HepG2 (cell line): ENCODE results near the gene TJAP1. TPM values are rescaled to one million over a fixed set of nuclear protein-coding genes. Genes with fewer than 3 reads are reported as not detected.

Experiments
- CENPX ChIP-seq: sonication (generic); formaldehyde crosslinking; IDR thresholded peaks from 2 replicates; pipeline ENCODE4 v1.9.0; 2021; ENCODE audit warnings: mild to moderate bottlenecking, missing genetic modification reagents, moderate library complexity
- HOXA9 ChIP-seq: sonication (generic); formaldehyde crosslinking; IDR thresholded peaks from 2 replicates; pipeline ENCODE4 v1.8.1; 2022; ENCODE audit warnings: missing genetic modification reagents, mild to moderate bottlenecking, moderate library complexity, borderline replicate concordance
- KAT7 ChIP-seq: IDR thresholded peaks from 2 replicates; pipeline ENCODE4 v1.6.1; 2018; ENCODE audit warnings: borderline replicate concordance, missing compliant biosample characterization
- SP4 ChIP-seq: sonication (generic); formaldehyde crosslinking; IDR thresholded peaks from 2 replicates; pipeline ENCODE4 v1.8.1; 2023; ENCODE audit warnings: mild to moderate bottlenecking, missing genetic modification reagents
- SRY ChIP-seq: sonication (generic); formaldehyde crosslinking; IDR thresholded peaks from 2 replicates; pipeline ENCODE4 v1.8.0; 2022; ENCODE audit warnings: mild to moderate bottlenecking, missing genetic modification reagents
- SUZ12 ChIP-seq: fragments of 150-350 bp; IDR thresholded peaks from 2 replicates; pipeline ENCODE4 v1.6.1; 2014; ENCODE audit warnings: low read depth, low read length
- TSC22D2 ChIP-seq: sonication (generic); formaldehyde crosslinking; IDR thresholded peaks from 2 replicates; pipeline ENCODE4 v1.5.1; 2020; ENCODE audit warnings: missing genetic modification reagents, mild to moderate bottlenecking, borderline replicate concordance
- ZBTB21 ChIP-seq: sonication (generic); formaldehyde crosslinking; IDR thresholded peaks from 2 replicates; pipeline ENCODE4 v1.4.0; 2020; ENCODE audit warnings: missing genetic modification reagents
- ZBTB7B ChIP-seq: sonication (generic); formaldehyde crosslinking; IDR thresholded peaks from 2 replicates; pipeline ENCODE4 v1.4.0; 2020; ENCODE audit warnings: missing genetic modification reagents
- ZNF282 ChIP-seq: fragments of 450-650 bp; IDR thresholded peaks from 2 replicates; pipeline ENCODE4 v1.6.1; 2018; ENCODE audit not compliant: partially characterized antibody
- polyA plus RNA-seq, 8 experiments: library from polyadenylated mRNA; depleted of rRNA in 3 of 8; stranded (reverse) in 7 of 8; unstranded in 1 of 8; fragments of >200 nt; fragmentation: Illumina TruSeq in 4 of 8; extraction: Trizol in 4 of 8; gene quantifications; 2 replicates each; pipeline versions ENCODE4 v1.2.1 to v1.2.3, GENCODE V29; 2011 to 2016; ENCODE audit warnings: low read depth in 4 of 8, missing spikeins in 1 of 8, mixed read lengths in 1 of 8; ENCODE audit not compliant: insufficient read depth in 1 of 8
- total RNA-seq, 5 experiments: library from RNA; depleted of rRNA; stranded (reverse); fragments of >200 nt; fragmentation: Illumina TruSeq; extraction: Trizol; gene quantifications; 2 replicates each; pipeline ENCODE4 v1.2.3, GENCODE V29; 2016; ENCODE audit warnings: low read depth in 1 of 5
- TF ChIP-seq, protein P1 (sequence below): IDR thresholded peaks from 2 replicates; pipeline ENCODE4 v1.6.1; 2018; ENCODE audit warnings: missing genetic modification reagents
- TF ChIP-seq, protein P2 (sequence below): sonication (generic); formaldehyde crosslinking; IDR thresholded peaks from 2 replicates; pipeline ENCODE4 v1.5.0; 2020; ENCODE audit warnings: mild to moderate bottlenecking, missing genetic modification reagents, borderline replicate concordance
- TF ChIP-seq, protein P3 (sequence below): sonication (generic); formaldehyde crosslinking; IDR thresholded peaks from 2 replicates; pipeline ENCODE4 v1.4.0; 2020; ENCODE audit warnings: low read depth, mild to moderate bottlenecking, missing genetic modification reagents
- TF ChIP-seq, protein P4 (sequence below): sonication (generic); formaldehyde crosslinking; IDR thresholded peaks from 2 replicates; pipeline ENCODE4 v1.5.0; 2020; ENCODE audit warnings: mild to moderate bottlenecking, missing genetic modification reagents, borderline replicate concordance
- TF ChIP-seq, protein P5 (sequence below): sonication (generic); formaldehyde crosslinking; IDR thresholded peaks from 2 replicates; pipeline ENCODE4 v1.8.1; 2022; ENCODE audit warnings: mild to moderate bottlenecking, missing genetic modification reagents

TJAP1 gene
- total and polyA plus RNA-seq, 2 of the 13 experiments (the other 11 are each of a cell fraction or from before 2014, with no cell fraction given) = 15.7 to 41.6 TPM

DNA sequence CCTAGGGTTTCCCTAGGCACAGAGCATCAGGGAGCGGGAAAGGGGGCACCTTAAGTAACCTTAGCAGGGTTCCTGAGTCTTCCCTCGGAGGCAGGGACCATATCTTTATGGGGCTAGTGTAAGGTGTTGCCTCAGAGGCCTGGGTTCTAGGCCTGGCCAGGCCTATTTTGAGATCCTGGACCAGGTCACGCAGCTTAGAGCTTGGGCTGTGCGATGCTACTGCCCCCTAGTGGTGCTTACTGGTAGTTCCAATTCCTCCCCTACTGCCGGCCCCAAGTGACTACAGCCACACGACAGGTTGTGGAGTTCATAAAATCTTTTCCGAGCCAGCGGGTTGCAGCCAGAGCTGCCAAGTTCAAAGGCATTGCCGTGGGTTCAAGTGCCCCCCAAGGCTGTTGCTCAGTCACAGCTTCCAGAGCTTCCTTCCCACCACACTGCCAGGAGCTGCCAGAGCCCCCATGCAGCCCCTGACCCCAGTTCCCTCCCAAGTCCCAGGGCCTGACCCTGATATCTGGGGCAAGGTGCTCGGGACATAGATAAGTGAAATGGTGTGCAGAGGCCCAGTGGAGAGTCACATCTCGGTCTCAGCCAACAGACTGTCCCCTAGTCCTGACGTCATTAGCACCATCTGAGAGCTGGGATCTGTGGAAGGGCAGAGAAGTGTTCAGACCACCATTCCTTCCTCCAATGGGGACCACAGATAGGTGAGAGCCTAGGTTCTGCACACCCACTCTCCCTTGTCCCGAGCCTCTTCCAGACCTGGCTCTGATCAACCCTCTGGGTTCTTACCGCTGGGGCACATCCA lies 29.5 kb downstream of the TJAP1 start (continued):
- TF ChIP-seq, protein P1, sequence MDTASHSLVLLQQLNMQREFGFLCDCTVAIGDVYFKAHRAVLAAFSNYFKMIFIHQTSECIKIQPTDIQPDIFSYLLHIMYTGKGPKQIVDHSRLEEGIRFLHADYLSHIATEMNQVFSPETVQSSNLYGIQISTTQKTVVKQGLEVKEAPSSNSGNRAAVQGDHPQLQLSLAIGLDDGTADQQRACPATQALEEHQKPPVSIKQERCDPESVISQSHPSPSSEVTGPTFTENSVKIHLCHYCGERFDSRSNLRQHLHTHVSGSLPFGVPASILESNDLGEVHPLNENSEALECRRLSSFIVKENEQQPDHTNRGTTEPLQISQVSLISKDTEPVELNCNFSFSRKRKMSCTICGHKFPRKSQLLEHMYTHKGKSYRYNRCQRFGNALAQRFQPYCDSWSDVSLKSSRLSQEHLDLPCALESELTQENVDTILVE (CRISPR knock-in tag) = peak; percentile 28; the same call in 1 of the 2 replicates
- TF ChIP-seq ZBTB21 (CRISPR knock-in tag) (no peak), SRY (CRISPR knock-in tag) (0 out of 2 replicates have a peak, but pooled peaks have one; percentile 53), ZBTB7B (CRISPR knock-in tag) (peak; percentile 40; the same call in 1 of the 2 replicates), CENPX (no peak), SUZ12 (no peak), ZNF282 (no peak), SP4 (CRISPR knock-in tag) (no peak), HOXA9 (no peak), KAT7 (no peak), TSC22D2 (CRISPR knock-in tag) (peak; percentile 67; the same call in 1 of the 2 replicates)
- TF ChIP-seq, protein P2, sequence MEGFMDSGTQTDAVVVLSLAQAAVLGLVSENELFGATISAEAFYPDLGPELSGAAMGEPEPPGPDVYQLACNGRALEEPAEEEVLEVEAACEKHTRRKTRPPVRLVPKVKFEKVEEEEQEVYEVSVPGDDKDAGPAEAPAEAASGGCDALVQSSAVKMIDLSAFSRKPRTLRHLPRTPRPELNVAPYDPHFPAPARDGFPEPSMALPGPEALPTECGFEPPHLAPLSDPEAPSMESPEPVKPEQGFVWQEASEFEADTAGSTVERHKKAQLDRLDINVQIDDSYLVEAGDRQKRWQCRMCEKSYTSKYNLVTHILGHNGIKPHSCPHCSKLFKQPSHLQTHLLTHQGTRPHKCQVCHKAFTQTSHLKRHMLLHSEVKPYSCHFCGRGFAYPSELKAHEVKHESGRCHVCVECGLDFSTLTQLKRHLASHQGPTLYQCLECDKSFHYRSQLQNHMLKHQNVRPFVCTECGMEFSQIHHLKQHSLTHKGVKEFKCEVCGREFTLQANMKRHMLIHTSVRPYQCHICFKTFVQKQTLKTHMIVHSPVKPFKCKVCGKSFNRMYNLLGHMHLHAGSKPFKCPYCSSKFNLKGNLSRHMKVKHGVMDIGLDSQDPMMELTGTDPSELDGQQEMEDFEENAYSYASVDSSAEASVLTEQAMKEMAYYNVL = peak; percentile 68; the same call in 1 of the 2 replicates
- TF ChIP-seq, protein P3, sequence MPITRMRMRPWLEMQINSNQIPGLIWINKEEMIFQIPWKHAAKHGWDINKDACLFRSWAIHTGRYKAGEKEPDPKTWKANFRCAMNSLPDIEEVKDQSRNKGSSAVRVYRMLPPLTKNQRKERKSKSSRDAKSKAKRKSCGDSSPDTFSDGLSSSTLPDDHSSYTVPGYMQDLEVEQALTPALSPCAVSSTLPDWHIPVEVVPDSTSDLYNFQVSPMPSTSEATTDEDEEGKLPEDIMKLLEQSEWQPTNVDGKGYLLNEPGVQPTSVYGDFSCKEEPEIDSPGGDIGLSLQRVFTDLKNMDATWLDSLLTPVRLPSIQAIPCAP = no peak
- TF ChIP-seq, protein P4, sequence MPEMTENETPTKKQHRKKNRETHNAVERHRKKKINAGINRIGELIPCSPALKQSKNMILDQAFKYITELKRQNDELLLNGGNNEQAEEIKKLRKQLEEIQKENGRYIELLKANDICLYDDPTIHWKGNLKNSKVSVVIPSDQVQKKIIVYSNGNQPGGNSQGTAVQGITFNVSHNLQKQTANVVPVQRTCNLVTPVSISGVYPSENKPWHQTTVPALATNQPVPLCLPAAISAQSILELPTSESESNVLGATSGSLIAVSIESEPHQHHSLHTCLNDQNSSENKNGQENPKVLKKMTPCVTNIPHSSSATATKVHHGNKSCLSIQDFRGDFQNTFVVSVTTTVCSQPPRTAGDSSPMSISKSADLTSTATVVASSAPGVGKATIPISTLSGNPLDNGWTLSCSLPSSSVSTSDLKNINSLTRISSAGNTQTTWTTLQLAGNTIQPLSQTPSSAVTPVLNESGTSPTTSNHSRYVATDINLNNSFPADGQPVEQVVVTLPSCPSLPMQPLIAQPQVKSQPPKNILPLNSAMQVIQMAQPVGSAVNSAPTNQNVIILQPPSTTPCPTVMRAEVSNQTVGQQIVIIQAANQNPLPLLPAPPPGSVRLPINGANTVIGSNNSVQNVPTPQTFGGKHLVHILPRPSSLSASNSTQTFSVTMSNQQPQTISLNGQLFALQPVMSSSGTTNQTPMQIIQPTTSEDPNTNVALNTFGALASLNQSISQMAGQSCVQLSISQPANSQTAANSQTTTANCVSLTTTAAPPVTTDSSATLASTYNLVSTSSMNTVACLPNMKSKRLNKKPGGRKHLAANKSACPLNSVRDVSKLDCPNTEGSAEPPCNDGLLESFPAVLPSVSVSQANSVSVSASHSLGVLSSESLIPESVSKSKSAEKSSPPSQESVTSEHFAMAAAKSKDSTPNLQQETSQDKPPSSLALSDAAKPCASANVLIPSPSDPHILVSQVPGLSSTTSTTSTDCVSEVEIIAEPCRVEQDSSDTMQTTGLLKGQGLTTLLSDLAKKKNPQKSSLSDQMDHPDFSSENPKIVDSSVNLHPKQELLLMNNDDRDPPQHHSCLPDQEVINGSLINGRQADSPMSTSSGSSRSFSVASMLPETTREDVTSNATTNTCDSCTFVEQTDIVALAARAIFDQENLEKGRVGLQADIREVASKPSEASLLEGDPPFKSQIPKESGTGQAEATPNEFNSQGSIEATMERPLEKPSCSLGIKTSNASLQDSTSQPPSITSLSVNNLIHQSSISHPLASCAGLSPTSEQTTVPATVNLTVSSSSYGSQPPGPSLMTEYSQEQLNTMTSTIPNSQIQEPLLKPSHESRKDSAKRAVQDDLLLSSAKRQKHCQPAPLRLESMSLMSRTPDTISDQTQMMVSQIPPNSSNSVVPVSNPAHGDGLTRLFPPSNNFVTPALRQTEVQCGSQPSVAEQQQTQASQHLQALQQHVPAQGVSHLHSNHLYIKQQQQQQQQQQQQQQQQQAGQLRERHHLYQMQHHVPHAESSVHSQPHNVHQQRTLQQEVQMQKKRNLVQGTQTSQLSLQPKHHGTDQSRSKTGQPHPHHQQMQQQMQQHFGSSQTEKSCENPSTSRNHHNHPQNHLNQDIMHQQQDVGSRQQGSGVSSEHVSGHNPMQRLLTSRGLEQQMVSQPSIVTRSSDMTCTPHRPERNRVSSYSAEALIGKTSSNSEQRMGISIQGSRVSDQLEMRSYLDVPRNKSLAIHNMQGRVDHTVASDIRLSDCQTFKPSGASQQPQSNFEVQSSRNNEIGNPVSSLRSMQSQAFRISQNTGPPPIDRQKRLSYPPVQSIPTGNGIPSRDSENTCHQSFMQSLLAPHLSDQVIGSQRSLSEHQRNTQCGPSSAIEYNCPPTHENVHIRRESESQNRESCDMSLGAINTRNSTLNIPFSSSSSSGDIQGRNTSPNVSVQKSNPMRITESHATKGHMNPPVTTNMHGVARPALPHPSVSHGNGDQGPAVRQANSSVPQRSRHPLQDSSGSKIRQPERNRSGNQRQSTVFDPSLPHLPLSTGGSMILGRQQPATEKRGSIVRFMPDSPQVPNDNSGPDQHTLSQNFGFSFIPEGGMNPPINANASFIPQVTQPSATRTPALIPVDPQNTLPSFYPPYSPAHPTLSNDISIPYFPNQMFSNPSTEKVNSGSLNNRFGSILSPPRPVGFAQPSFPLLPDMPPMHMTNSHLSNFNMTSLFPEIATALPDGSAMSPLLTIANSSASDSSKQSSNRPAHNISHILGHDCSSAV (CRISPR knock-in tag) = no peak
- TF ChIP-seq, protein P5, sequence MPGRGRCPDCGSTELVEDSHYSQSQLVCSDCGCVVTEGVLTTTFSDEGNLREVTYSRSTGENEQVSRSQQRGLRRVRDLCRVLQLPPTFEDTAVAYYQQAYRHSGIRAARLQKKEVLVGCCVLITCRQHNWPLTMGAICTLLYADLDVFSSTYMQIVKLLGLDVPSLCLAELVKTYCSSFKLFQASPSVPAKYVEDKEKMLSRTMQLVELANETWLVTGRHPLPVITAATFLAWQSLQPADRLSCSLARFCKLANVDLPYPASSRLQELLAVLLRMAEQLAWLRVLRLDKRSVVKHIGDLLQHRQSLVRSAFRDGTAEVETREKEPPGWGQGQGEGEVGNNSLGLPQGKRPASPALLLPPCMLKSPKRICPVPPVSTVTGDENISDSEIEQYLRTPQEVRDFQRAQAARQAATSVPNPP (CRISPR knock-in tag) = no peak
